A673 (cell line): Measurements from ENCODE around the gene TTC7B. TPM values are rescaled to one million over a fixed set of nuclear protein-coding genes. Genes with fewer than 3 reads are reported as not detected.

Source experiments
- BruUV-seq: library from RNA; stranded (reverse); fragments of 400-500 nt; replicated peaks from 2 replicates; lab custom pipeline; 2021; lab: Mats Ljungman, UMichigan
- CTCF ChIA-PET: fragments of 300-600 bp; sonication (Branson Sonifier 250); formaldehyde crosslinking; loops from one replicate; lab custom pipeline; 2022; ENCODE audit warnings: antibody characterized with exemption; lab: Charles Lee
- POLR2A ChIA-PET: fragments of 300-600 bp; sonication (Branson Sonifier 250); formaldehyde crosslinking; loops from one replicate; lab custom pipeline; 2022; ENCODE audit warnings: antibody characterized with exemption; ENCODE audit not compliant: low non-redundant PET; lab: Charles Lee
- DNase-seq: peaks from one replicate; pipeline ENCODE4 v3.0.0-alpha.2; 2015; ENCODE audit warnings: low spot score
- H3K27ac ChIP-seq: fragments of 200-600 bp; sonication (generic); 2 replicates; pipeline ENCODE4 v1.5.1; 2016; ENCODE audit warnings: mixed run types, low read depth, mild to moderate bottlenecking, mixed read lengths, antibody characterized with exemption, low read length; ENCODE audit not compliant: poor library complexity, severe bottlenecking
- H3K27me3 ChIP-seq: fragments of 200-600 bp; sonication (generic); replicated peaks from 2 replicates; pipeline ENCODE4 v1.6.1; 2017; ENCODE audit warnings: mixed run types, low read depth, mild to moderate bottlenecking, mixed read lengths, antibody characterized with exemption, low read length; ENCODE audit not compliant: insufficient read depth, poor library complexity
- H3K36me3 ChIP-seq: fragments of 200-600 bp; sonication (generic); 2 replicates; pipeline ENCODE4 v1.6.1; 2016; ENCODE audit warnings: mixed run types, mild to moderate bottlenecking, mixed read lengths, antibody characterized with exemption, low read length; ENCODE audit not compliant: insufficient read depth, poor library complexity, severe bottlenecking
- H3K4me1 ChIP-seq: fragments of 200-600 bp; sonication (generic); 2 replicates; pipeline ENCODE4 v1.6.1; 2017; ENCODE audit warnings: mixed run types, mild to moderate bottlenecking, mixed read lengths, antibody characterized with exemption, low read length; ENCODE audit not compliant: insufficient read depth, poor library complexity, severe bottlenecking
- H3K4me3 ChIP-seq: fragments of 200-600 bp; sonication (generic); 2 replicates; pipeline ENCODE4 v1.5.1; 2016; ENCODE audit warnings: low read depth, mixed run types, mild to moderate bottlenecking, mixed read lengths, low read length; ENCODE audit not compliant: poor library complexity, severe bottlenecking
- H3K9me3 ChIP-seq: fragments of 200-600 bp; sonication (generic); 2 replicates; pipeline ENCODE4 v1.6.1; 2016; ENCODE audit warnings: mixed run types, low read depth, mild to moderate bottlenecking, mixed read lengths, antibody characterized with exemption, low read length; ENCODE audit not compliant: poor library complexity, severe bottlenecking
- CTCF ChIP-seq: fragments of 300-800, 200-600 bp; sonication (generic); conservative IDR thresholded peaks from 2 replicates; pipeline ENCODE4 v1.5.1; 2017; ENCODE audit warnings: low read depth, mild to moderate bottlenecking, antibody characterized with exemption, low read length, moderate library complexity, mixed read lengths
- EZH2 ChIP-seq: fragments of 200-600 bp; sonication (generic); IDR thresholded peaks from 2 replicates; pipeline ENCODE4 v1.6.1; 2017; ENCODE audit warnings: borderline replicate concordance, low read depth, mild to moderate bottlenecking, mixed read lengths, antibody characterized with exemption, low read length; ENCODE audit not compliant: poor library complexity, severe bottlenecking
- intact Hi-C: fragments of 100-400 bp; cut with micrococcal nuclease; formaldehyde crosslinking; loops from one replicate; pipeline ENCODE4 v1.10.0; 2022; ENCODE audit not compliant: unreplicated experiment
- total RNA-seq: library from RNA; stranded (reverse); gene quantifications from 2 replicates; pipeline ENCODE4 v1.2.3, GENCODE V29; 2021

TTC7B gene
- total RNA-seq, 1 experiment from 2014 or later: 39.2 TPM

- intact Hi-C loops: no loop called here
- no peak overlapping the region for H3K27ac ChIP-seq
- ChIA-PET POLR2A (no interaction called here), CTCF (no interaction called here)
- no peaks in the 10 kb centered on the region for H3K36me3 ChIP-seq
- BruUV-seq: no TSS peak
- no peaks in the 10 kb centered on the region for H3K9me3 ChIP-seq
- peaks cover 11% of the 10 kb centered on the region for H3K4me1 ChIP-seq
- H3K4me3 ChIP-seq: no peak overlapping the region
- H3K27me3 ChIP-seq: no peaks in the 10 kb centered on the region
- no peak for DNase-seq
- TF ChIP-seq EZH2 (no peak), CTCF (no peak)
Observed at GRCh38 chr14:90554341-90554740, 261.9 kb downstream of the TTC7B start.

GRCh38 chr14:90553921-90554336, 262.3 kb downstream of the TTC7B start:
- TF ChIP-seq CTCF: no peak
- TF ChIP-seq EZH2: no peak
- no peaks in the 10 kb centered on the region for H3K27me3 ChIP-seq
- no peak overlapping the region for H3K27ac ChIP-seq
- intact Hi-C loops: no loop called here
- no peaks in the 10 kb centered on the region for H3K36me3 ChIP-seq
- no TSS peak for BruUV-seq
- H3K4me3 ChIP-seq: no peak overlapping the region
- H3K9me3 ChIP-seq: no peaks in the 10 kb centered on the region
- ChIA-PET POLR2A (no interaction called here), CTCF (no interaction called here)
- peaks cover 11% of the 10 kb centered on the region for H3K4me1 ChIP-seq
- DNase-seq: no peak

GRCh38 chr14:90553298-90553920, 262.8 kb downstream of the TTC7B start:
- ChIA-PET CTCF (no interaction called here), POLR2A (no interaction called here)
- H3K4me3 ChIP-seq: no peak overlapping the region
- H3K27me3 ChIP-seq: no peaks in the 10 kb centered on the region
- no peak overlapping the region for H3K27ac ChIP-seq
- H3K36me3 ChIP-seq: no peaks in the 10 kb centered on the region
- H3K4me1 ChIP-seq: peaks cover 11% of the 10 kb centered on the region
- H3K9me3 ChIP-seq: no peaks in the 10 kb centered on the region
- intact Hi-C loops: no loop called here
- TF ChIP-seq EZH2 (no peak), CTCF (no peak)
- no TSS peak for BruUV-seq
- no peak for DNase-seq
